Caki2 (cell line): Measurements from ENCODE around the gene RNF17. TPM values are rescaled to one million over a fixed set of nuclear protein-coding genes. Genes with fewer than 3 reads are reported as not detected.
"Not testable (repeated sequence)": the region's sequence is repeated elsewhere in the genome, so short reads cannot be mapped to it uniquely, and the experiment has no call there.

Source experiments
- DNase-seq: peaks from one replicate; pipeline ENCODE4 v3.0.0-alpha.2; 2015; ENCODE audit warnings: low read depth
- in situ Hi-C: cut with HindIII; loops from 2 replicates; pipeline ENCODE4 v1.10.0; 2016; ENCODE audit warnings: low sequenced_read_pairs, low pct_unique_long_range_greater_than_20kb, mixed read lengths
- total RNA-seq: library from RNA; depleted of rRNA; stranded (reverse); fragments of >200 nt; shearing (Covaris generic); gene quantifications from 2 replicates; pipeline ENCODE4 v1.2.3, GENCODE V29; 2014; ENCODE audit warnings: low replicate concordance

RNF17 gene
- total RNA-seq, 1 experiment from 2014 or later: not detected

GRCh38 chr13:24837528-24837927 is 73.6 kb downstream of the RNF17 start:
- in situ Hi-C loops, DNase-seq: not testable (repeated sequence)

GRCh38 chr13:24842549-24843274 is 78.7 kb downstream of the RNF17 start:
- in situ Hi-C loops: no loop called here
- DNase-seq: peak; percentile 74

GRCh38 chr13:24851546-24851945 is 87.6 kb downstream of the RNF17 start:
- DNase-seq: no peak
- in situ Hi-C loops: no loop called here

GRCh38 chr13:24854311-24854710 is 90.3 kb downstream of the RNF17 start:
- no peak for DNase-seq
- in situ Hi-C loops: no loop called here

- DNase-seq: no peak
- in situ Hi-C loops: no loop called here
Observed at GRCh38 chr13:24858953-24859352, 95.0 kb downstream of the RNF17 start.

GRCh38 chr13:24860770-24861169 is 96.8 kb downstream of the RNF17 start:
- in situ Hi-C loops: no loop called here
- no peak for DNase-seq

- no peak for DNase-seq
- in situ Hi-C loops: no loop called here
Observed at GRCh38 chr13:24861617-24862362, 97.8 kb downstream of the RNF17 start.

- no peak for DNase-seq
- in situ Hi-C loops: no loop called here
Observed at GRCh38 chr13:24863748-24864540, 100.0 kb downstream of the RNF17 start.

GRCh38 chr13:24864579-24864978 is 100.6 kb downstream of the RNF17 start:
- in situ Hi-C loops: no loop called here
- no peak for DNase-seq

- in situ Hi-C loops: no loop called here
- DNase-seq: no peak
Observed at GRCh38 chr13:24865163-24865953, 101.4 kb downstream of the RNF17 start.

- in situ Hi-C loops: no loop called here
- no peak for DNase-seq
Observed at GRCh38 chr13:24866488-24866887, 102.5 kb downstream of the RNF17 start.

- in situ Hi-C loops: no loop called here
- DNase-seq: no peak
Observed at GRCh38 chr13:24868874-24869273, 104.9 kb downstream of the RNF17 start.

GRCh38 chr13:24870380-24870760 is 106.4 kb downstream of the RNF17 start:
- in situ Hi-C loops: no loop called here
- no peak for DNase-seq

- in situ Hi-C loops: no loop called here
- DNase-seq: no peak
Observed at GRCh38 chr13:24875566-24875965, 111.6 kb downstream of the RNF17 start.

GRCh38 chr13:24877531-24877930 is 113.6 kb downstream of the RNF17 start:
- DNase-seq: no peak
- in situ Hi-C loops: no loop called here

- no peak for DNase-seq
- in situ Hi-C loops: no loop called here
Observed at GRCh38 chr13:24878340-24878739, 114.4 kb downstream of the RNF17 start.

GRCh38 chr13:24882665-24883064 is 118.7 kb downstream of the RNF17 start:
- in situ Hi-C loops: no loop called here
- no peak for DNase-seq

- in situ Hi-C loops: no loop called here
- no peak for DNase-seq
Observed at GRCh38 chr13:24887759-24888158, 123.8 kb downstream of the RNF17 start.
